ENCODE data around the gene RFT1.

DNA sequence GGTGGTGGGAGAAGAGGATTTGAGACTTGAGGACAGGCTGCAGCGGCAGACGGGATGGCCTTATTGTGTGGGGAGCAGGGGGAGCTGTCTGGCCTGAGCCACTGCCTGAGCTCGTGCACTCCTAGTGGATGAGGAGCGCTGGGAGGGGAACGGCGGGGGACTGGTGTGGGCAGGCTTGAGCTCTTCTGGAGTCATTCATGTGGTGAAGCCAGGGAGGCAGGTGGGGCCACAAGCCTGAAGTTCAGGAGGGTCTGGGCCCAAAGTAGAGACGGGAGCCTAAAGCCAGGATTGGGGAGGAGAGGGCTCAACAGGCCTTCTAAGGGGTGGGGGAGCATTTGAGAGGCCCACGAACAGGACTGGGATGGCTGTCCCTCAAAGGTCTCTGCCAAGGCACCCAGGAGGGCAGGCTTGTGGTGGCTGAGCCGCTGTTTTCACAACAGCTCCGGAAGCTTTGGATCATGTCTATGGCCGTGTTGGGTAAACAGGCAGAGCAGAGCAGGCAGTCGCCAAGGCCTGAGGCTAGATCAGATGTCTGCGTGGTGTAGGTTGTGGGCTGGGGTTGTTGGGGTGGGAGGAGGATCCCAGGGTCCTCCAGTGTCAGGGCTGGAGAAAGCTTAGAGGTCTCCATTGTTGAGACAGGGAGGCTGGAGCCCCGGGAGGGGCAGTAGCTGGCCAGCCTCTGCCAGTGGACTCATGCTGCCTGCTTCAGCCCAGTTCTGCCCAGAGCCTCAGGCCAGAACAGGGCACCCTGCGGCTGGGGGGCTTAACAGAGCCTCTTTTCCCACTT, 39.0 kb upstream of the RFT1 start:
- TF ChIP-seq, protein P1, sequence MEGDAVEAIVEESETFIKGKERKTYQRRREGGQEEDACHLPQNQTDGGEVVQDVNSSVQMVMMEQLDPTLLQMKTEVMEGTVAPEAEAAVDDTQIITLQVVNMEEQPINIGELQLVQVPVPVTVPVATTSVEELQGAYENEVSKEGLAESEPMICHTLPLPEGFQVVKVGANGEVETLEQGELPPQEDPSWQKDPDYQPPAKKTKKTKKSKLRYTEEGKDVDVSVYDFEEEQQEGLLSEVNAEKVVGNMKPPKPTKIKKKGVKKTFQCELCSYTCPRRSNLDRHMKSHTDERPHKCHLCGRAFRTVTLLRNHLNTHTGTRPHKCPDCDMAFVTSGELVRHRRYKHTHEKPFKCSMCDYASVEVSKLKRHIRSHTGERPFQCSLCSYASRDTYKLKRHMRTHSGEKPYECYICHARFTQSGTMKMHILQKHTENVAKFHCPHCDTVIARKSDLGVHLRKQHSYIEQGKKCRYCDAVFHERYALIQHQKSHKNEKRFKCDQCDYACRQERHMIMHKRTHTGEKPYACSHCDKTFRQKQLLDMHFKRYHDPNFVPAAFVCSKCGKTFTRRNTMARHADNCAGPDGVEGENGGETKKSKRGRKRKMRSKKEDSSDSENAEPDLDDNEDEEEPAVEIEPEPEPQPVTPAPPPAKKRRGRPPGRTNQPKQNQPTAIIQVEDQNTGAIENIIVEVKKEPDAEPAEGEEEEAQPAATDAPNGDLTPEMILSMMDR (conservative IDR thresholded peaks at IDR 0.05 in 1 of 2, IDR thresholded peaks at IDR 0.05 in 1 of 2; ENCODE audit: extremely low read depth in 1 of 2, insufficient read depth in 1 of 2, low read depth in 1 of 2, low read length in 2 of 2): no peak
- no peak for TF ChIP-seq EZH2 (IDR thresholded peaks at IDR 0.05; ENCODE audit: borderline replicate concordance, low read length)

All from mammary epithelial cell (primary cell).